Mammary epithelial cell (primary cell): ENCODE results near the gene KIF4B.

Source experiments
- CTCF ChIP-seq, 2 donors: IDR thresholded peaks in 1 of 2; conservative IDR thresholded peaks in 1 of 2; 2 replicates each; pipeline ENCODE4 v1.5.1; 2011 to 2012; ENCODE audit warnings: inconsistent platforms in 2 of 2, low read length in 2 of 2, mild to moderate bottlenecking in 2 of 2, control low read depth in 1 of 2, low read depth in 1 of 2; ENCODE audit not compliant: insufficient read depth in 1 of 2; ENCODE audit errors: extremely low read depth in 1 of 2
- EZH2 ChIP-seq: IDR thresholded peaks from 2 replicates; pipeline ENCODE4 v1.6.1; 2012; ENCODE audit warnings: low read length, inconsistent platforms, borderline replicate concordance

- TF ChIP-seq CTCF (conservative IDR thresholded peaks at IDR 0.05 in 1 of 2, IDR thresholded peaks at IDR 0.05 in 1 of 2; ENCODE audit: extremely low read depth in 1 of 2, insufficient read depth in 1 of 2, low read depth in 1 of 2, low read length in 2 of 2) (no peak), EZH2 (no peak)
Observed at GRCh38 chr5:155057626-155058025, 44.1 kb downstream of the KIF4B start.
